Neural progenitor cell (in vitro differentiated cells): ENCODE data around the gene MSI2. TPM values are rescaled to one million over a fixed set of nuclear protein-coding genes. Genes with fewer than 3 reads are reported as not detected.

ENCODE experiments used
- DNase-seq: peaks from one replicate; pipeline ENCODE4 v3.0.0-alpha.2; 2016; ENCODE audit warnings: low spot score
- H2AFZ ChIP-seq: fragments of 200-600 bp; sonication (generic); replicated peaks from 2 replicates; pipeline ENCODE4 v1.6.1; 2016; ENCODE audit warnings: antibody characterized with exemption
- H3F3A ChIP-seq: fragments of 200-600 bp; sonication (generic); 2 replicates; pipeline ENCODE4 v1.6.1; 2016; ENCODE audit warnings: antibody characterized with exemption, low read depth
- H3K27ac ChIP-seq: fragments of 200-600 bp; sonication (generic); 2 replicates; pipeline ENCODE4 v1.5.1; 2016; ENCODE audit warnings: mild to moderate bottlenecking
- H3K27me3 ChIP-seq: fragments of 200-600 bp; sonication (generic); 2 replicates; pipeline ENCODE4 v1.6.1; 2016; ENCODE audit warnings: mild to moderate bottlenecking, moderate library complexity
- H3K36me3 ChIP-seq: fragments of 200-600 bp; sonication (generic); 2 replicates; pipeline ENCODE4 v1.5.1; 2016
- H3K4me1 ChIP-seq: fragments of 200-600 bp; sonication (generic); 2 replicates; pipeline ENCODE4 v1.6.1; 2016; ENCODE audit warnings: mixed run types
- H3K4me2 ChIP-seq: fragments of 200-600 bp; sonication (generic); 2 replicates; pipeline ENCODE4 v1.6.1; 2016
- H3K4me3 ChIP-seq: fragments of 200-600 bp; sonication (generic); 2 replicates; pipeline ENCODE4 v1.5.1; 2016
- H3K79me2 ChIP-seq: fragments of 200-600 bp; sonication (generic); 2 replicates; pipeline ENCODE4 v1.6.1; 2016; ENCODE audit warnings: low read depth
- H3K9ac ChIP-seq: fragments of 200-600 bp; sonication (generic); 2 replicates; pipeline ENCODE4 v1.6.1; 2016
- H3K9me3 ChIP-seq: fragments of 200-600 bp; sonication (generic); 2 replicates; pipeline ENCODE4 v1.5.1; 2016; ENCODE audit warnings: low read depth
- H4K20me1 ChIP-seq: fragments of 200-600 bp; sonication (generic); 2 replicates; pipeline ENCODE4 v1.6.1; 2016; ENCODE audit warnings: low read depth
- H3K27ac Mint-ChIP-seq: 3 replicates; pipeline ENCODE4 v1.8.0; 2021; ENCODE audit warnings: mixed read lengths
- H3K27me3 Mint-ChIP-seq: 2 replicates; pipeline ENCODE4 v1.8.0; 2022; ENCODE audit warnings: low read depth, mild to moderate bottlenecking, inconsistent platforms, moderate library complexity, mixed read lengths; ENCODE audit not compliant: insufficient read depth
- H3K36me3 Mint-ChIP-seq: 3 replicates; pipeline ENCODE4 v1.8.0; 2021; ENCODE audit warnings: mixed read lengths
- H3K4me1 Mint-ChIP-seq: 3 replicates; pipeline ENCODE4 v1.8.0; 2021; ENCODE audit warnings: mixed read lengths
- H3K4me3 Mint-ChIP-seq: 3 replicates; pipeline ENCODE4 v1.8.0; 2021; ENCODE audit warnings: mild to moderate bottlenecking, moderate library complexity, mixed read lengths
- H3K9me3 Mint-ChIP-seq: 3 replicates; pipeline ENCODE4 v1.8.0; 2020; ENCODE audit warnings: mixed read lengths
- CTCF ChIP-seq: fragments of 200-600 bp; sonication (generic); IDR thresholded peaks from 2 replicates; pipeline ENCODE4 v1.5.1; 2017; ENCODE audit warnings: antibody characterized with exemption, mild to moderate bottlenecking
- EZH2 ChIP-seq: fragments of 200-600 bp; sonication (generic); IDR thresholded peaks from 2 replicates; pipeline ENCODE4 v1.6.1; 2017; ENCODE audit warnings: antibody characterized with exemption, mild to moderate bottlenecking, moderate library complexity
- EZH2phosphoT487 ChIP-seq: fragments of 200-600 bp; sonication (generic); IDR thresholded peaks from 2 replicates; pipeline ENCODE4 v1.6.1; 2017; ENCODE audit warnings: antibody characterized with exemption
- total RNA-seq: library from RNA; depleted of rRNA; stranded (reverse); fragments of >200 nt; gene quantifications from 2 replicates; pipeline ENCODE4 v1.2.3, GENCODE V29; 2015; ENCODE audit warnings: low replicate concordance

The MSI2 gene
- total RNA-seq, 1 donor from 2014 or later: 96.9 TPM

- TF ChIP-seq EZH2phosphoT487 (no peak), EZH2 (no peak), CTCF (no peak)
- no peak overlapping the region for H3K4me2 ChIP-seq
- Mint-ChIP-seq H3K4me1 (peaks cover 99% of the 10 kb centered on the region), H3K4me3 (peak overlapping the region; percentile 46), H3K27ac (peak overlapping the region; percentile 100), H3K9me3 (no peaks in the 10 kb centered on the region), H3K36me3 (peaks cover 17% of the 10 kb centered on the region), H3K27me3 (peaks cover 9% of the 10 kb centered on the region)
- H3K9me3 ChIP-seq: no peaks in the 10 kb centered on the region
- DNase-seq: no peak
- no peaks in the 10 kb centered on the region for H3K36me3 ChIP-seq
- no peak overlapping the region for H3K27ac ChIP-seq
- H3K27me3 ChIP-seq: no peaks in the 10 kb centered on the region
- H2AFZ ChIP-seq: no peak overlapping the region
- peaks cover 58% of the 10 kb centered on the region for H4K20me1 ChIP-seq
- peaks cover 85% of the 10 kb centered on the region for H3K79me2 ChIP-seq
- no peak overlapping the region for H3K9ac ChIP-seq
- H3K4me1 ChIP-seq: peaks cover 74% of the 10 kb centered on the region
- no peak overlapping the region for H3K4me3 ChIP-seq
- H3F3A ChIP-seq: peaks cover 37% of the 10 kb centered on the region
These were observed 283.4 kb downstream of the MSI2 start for GRCh38 chr17:57539529-57540301.

GRCh38 chr17:57540596-57540995 is 284.3 kb downstream of the MSI2 start:
- Histone ChIP-seq H3K36me3 (no peaks in the 10 kb centered on the region), H3K27ac (no peak overlapping the region), H3K4me2 (no peak overlapping the region), H3K4me3 (no peak overlapping the region), H4K20me1 (peaks cover 65% of the 10 kb centered on the region), H3K4me1 (peaks cover 74% of the 10 kb centered on the region), H3K9ac (no peak overlapping the region), H3K79me2 (peaks cover 84% of the 10 kb centered on the region), H2AFZ (no peak overlapping the region), H3F3A (peaks cover 37% of the 10 kb centered on the region), H3K9me3 (no peaks in the 10 kb centered on the region), H3K27me3 (no peaks in the 10 kb centered on the region)
- Mint-ChIP-seq H3K9me3 (no peaks in the 10 kb centered on the region), H3K4me1 (peaks cover 99% of the 10 kb centered on the region), H3K4me3 (peak overlapping the region; percentile 41), H3K27me3 (peaks cover 8% of the 10 kb centered on the region), H3K36me3 (peaks cover 16% of the 10 kb centered on the region), H3K27ac (peak overlapping the region; percentile 90)
- no peak for DNase-seq
- no peak for TF ChIP-seq EZH2
- TF ChIP-seq EZH2phosphoT487: no peak
- TF ChIP-seq CTCF: no peak

- Histone ChIP-seq H3K79me2 (peaks cover 84% of the 10 kb centered on the region), H2AFZ (no peak overlapping the region), H3K27me3 (no peaks in the 10 kb centered on the region), H3K4me2 (no peak overlapping the region), H3K4me3 (no peak overlapping the region), H3K9ac (no peak overlapping the region), H3K9me3 (no peaks in the 10 kb centered on the region), H3K36me3 (no peaks in the 10 kb centered on the region), H3F3A (peaks cover 37% of the 10 kb centered on the region), H3K27ac (no peak overlapping the region), H4K20me1 (peaks cover 65% of the 10 kb centered on the region), H3K4me1 (peaks cover 74% of the 10 kb centered on the region)
- Mint-ChIP-seq H3K9me3 (no peaks in the 10 kb centered on the region), H3K27me3 (peaks cover 8% of the 10 kb centered on the region), H3K36me3 (peaks cover 11% of the 10 kb centered on the region), H3K4me1 (peaks cover 99% of the 10 kb centered on the region), H3K4me3 (peak overlapping the region; percentile 41), H3K27ac (peak overlapping the region; percentile 90)
- no peak for DNase-seq
- TF ChIP-seq EZH2phosphoT487: no peak
- no peak for TF ChIP-seq CTCF
- no peak for TF ChIP-seq EZH2
These were observed 284.7 kb downstream of the MSI2 start for GRCh38 chr17:57541049-57541448.
